ENCODE data around the gene HNRNPM.

- TF ChIP-seq CTCF (IDR thresholded peaks at IDR 0.05; ENCODE audit: borderline replicate concordance, extremely low read depth, low read length, poor library complexity, severe bottlenecking) = no peak
- no peak for TF ChIP-seq EZH2 (IDR thresholded peaks at IDR 0.05; ENCODE audit: borderline replicate concordance, low read depth, low read length, severe bottlenecking)
Measured at GRCh38 chr19:8519388-8519787, 74.6 kb downstream of the HNRNPM start.
